ENCODE measurements around the gene TMEM94.

DNA sequence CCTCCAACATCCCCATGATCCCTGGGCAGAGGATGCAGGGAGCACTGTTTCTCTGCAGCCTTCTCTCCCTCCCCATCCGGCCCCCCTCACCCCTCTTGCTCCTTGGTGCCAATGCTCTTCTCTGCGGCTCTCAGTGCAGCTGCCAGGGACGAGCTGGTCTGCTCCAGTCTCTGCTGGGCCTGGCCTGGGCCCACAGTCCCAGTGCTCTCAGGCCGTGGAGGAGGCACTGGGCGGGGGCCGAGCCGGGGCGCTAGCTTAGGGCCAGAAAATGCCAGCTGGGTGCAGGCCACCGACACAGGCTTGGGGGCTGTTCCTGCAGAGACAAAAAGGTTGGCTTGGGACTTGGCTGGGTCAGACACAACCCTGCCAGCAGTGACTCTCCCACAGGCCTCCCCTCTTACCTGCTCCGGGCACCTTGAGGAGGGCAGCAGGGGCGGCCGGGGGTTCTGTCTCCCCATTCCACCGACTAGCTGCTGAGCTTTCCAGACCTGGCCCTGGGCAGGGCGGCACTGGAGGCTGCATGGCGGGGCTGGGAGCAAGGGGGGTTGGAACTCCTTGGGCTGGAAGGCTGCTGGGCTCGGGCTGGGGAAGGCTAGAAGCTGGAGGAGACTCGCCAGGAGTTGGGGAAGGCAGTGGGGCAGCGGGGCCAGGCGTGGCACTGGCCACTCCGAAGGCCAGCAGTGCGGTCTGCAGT lies 45.1 kb downstream of the TMEM94 start:
- TF ChIP-seq, protein P1, sequence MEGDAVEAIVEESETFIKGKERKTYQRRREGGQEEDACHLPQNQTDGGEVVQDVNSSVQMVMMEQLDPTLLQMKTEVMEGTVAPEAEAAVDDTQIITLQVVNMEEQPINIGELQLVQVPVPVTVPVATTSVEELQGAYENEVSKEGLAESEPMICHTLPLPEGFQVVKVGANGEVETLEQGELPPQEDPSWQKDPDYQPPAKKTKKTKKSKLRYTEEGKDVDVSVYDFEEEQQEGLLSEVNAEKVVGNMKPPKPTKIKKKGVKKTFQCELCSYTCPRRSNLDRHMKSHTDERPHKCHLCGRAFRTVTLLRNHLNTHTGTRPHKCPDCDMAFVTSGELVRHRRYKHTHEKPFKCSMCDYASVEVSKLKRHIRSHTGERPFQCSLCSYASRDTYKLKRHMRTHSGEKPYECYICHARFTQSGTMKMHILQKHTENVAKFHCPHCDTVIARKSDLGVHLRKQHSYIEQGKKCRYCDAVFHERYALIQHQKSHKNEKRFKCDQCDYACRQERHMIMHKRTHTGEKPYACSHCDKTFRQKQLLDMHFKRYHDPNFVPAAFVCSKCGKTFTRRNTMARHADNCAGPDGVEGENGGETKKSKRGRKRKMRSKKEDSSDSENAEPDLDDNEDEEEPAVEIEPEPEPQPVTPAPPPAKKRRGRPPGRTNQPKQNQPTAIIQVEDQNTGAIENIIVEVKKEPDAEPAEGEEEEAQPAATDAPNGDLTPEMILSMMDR (IDR thresholded peaks at IDR 0.05): no peak
- TF ChIP-seq ZFP36 (IDR thresholded peaks at IDR 0.05; ENCODE audit: borderline replicate concordance, partially characterized antibody): no peak
- no peak for TF ChIP-seq RARB (CRISPR knock-in tag; IDR thresholded peaks at IDR 0.05)
- no peak for TF ChIP-seq POLR2A (IDR thresholded peaks at IDR 0.05; ENCODE audit: low read length)
- TF ChIP-seq RCOR1 (IDR thresholded peaks at IDR 0.05; ENCODE audit: low read depth, low read length): no peak
- TF ChIP-seq, protein P2, sequence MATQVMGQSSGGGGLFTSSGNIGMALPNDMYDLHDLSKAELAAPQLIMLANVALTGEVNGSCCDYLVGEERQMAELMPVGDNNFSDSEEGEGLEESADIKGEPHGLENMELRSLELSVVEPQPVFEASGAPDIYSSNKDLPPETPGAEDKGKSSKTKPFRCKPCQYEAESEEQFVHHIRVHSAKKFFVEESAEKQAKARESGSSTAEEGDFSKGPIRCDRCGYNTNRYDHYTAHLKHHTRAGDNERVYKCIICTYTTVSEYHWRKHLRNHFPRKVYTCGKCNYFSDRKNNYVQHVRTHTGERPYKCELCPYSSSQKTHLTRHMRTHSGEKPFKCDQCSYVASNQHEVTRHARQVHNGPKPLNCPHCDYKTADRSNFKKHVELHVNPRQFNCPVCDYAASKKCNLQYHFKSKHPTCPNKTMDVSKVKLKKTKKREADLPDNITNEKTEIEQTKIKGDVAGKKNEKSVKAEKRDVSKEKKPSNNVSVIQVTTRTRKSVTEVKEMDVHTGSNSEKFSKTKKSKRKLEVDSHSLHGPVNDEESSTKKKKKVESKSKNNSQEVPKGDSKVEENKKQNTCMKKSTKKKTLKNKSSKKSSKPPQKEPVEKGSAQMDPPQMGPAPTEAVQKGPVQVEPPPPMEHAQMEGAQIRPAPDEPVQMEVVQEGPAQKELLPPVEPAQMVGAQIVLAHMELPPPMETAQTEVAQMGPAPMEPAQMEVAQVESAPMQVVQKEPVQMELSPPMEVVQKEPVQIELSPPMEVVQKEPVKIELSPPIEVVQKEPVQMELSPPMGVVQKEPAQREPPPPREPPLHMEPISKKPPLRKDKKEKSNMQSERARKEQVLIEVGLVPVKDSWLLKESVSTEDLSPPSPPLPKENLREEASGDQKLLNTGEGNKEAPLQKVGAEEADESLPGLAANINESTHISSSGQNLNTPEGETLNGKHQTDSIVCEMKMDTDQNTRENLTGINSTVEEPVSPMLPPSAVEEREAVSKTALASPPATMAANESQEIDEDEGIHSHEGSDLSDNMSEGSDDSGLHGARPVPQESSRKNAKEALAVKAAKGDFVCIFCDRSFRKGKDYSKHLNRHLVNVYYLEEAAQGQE (IDR thresholded peaks at IDR 0.05): no peak
- TF ChIP-seq PHF8 (IDR thresholded peaks at IDR 0.05; ENCODE audit: borderline replicate concordance, low read depth): no peak
- TF ChIP-seq EP300 (IDR thresholded peaks at IDR 0.05): no peak
- TF ChIP-seq HDAC2 (IDR thresholded peaks at IDR 0.05): no peak
- TF ChIP-seq ZSCAN20 (CRISPR knock-in tag; IDR thresholded peaks at IDR 0.05): no peak
- TF ChIP-seq TP53 (CRISPR knock-in tag; IDR thresholded peaks at IDR 0.05): no peak
- TF ChIP-seq, protein P3, sequence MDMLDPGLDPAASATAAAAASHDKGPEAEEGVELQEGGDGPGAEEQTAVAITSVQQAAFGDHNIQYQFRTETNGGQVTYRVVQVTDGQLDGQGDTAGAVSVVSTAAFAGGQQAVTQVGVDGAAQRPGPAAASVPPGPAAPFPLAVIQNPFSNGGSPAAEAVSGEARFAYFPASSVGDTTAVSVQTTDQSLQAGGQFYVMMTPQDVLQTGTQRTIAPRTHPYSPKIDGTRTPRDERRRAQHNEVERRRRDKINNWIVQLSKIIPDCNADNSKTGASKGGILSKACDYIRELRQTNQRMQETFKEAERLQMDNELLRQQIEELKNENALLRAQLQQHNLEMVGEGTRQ (IDR thresholded peaks at IDR 0.05): no peak
- TF ChIP-seq MAZ (IDR thresholded peaks at IDR 0.05; ENCODE audit: borderline replicate concordance, low read depth, low read length): no peak

Measured in A549 (cell line).